HG02884 (cell line): Measurements from ENCODE around the gene GALNT11.
"Not testable (repeated sequence)": the region's sequence is repeated elsewhere in the genome, so short reads cannot be mapped to it uniquely, and the experiment has no call there.

Experiments
- ATAC-seq: cut with Tn5 transposase; IDR thresholded peaks from one replicate; pipeline ENCODE4 v1.9.1; 2021; ENCODE audit warnings: mild to moderate bottlenecking, moderate library complexity; ENCODE audit not compliant: unreplicated experiment

Gene GALNT11

GRCh38 chr7:152074673-152075072 is 49.2 kb downstream of the GALNT11 start:
- ATAC-seq: no peak

GRCh38 chr7:152075379-152075778 is 49.9 kb downstream of the GALNT11 start:
- not testable (repeated sequence) for ATAC-seq

GRCh38 chr7:152076324-152076821 is 50.9 kb downstream of the GALNT11 start:
- ATAC-seq: no peak

GRCh38 chr7:152076940-152077933 is 51.8 kb downstream of the GALNT11 start:
- ATAC-seq: no peak

GRCh38 chr7:152078025-152078424 is 52.6 kb downstream of the GALNT11 start:
- no peak for ATAC-seq

GRCh38 chr7:152078786-152079185 is 53.3 kb downstream of the GALNT11 start:
- no peak for ATAC-seq

- ATAC-seq: no peak
Measured at GRCh38 chr7:152081088-152081487, 55.6 kb downstream of the GALNT11 start.

GRCh38 chr7:152082073-152082721 is 56.7 kb downstream of the GALNT11 start:
- not testable (repeated sequence) for ATAC-seq

- ATAC-seq: no peak
Measured at GRCh38 chr7:152085131-152085530, 59.7 kb downstream of the GALNT11 start.

- no peak for ATAC-seq
Measured at GRCh38 chr7:152086513-152086912, 61.0 kb downstream of the GALNT11 start.

- no peak for ATAC-seq
Measured at GRCh38 chr7:152089183-152089582, 63.7 kb downstream of the GALNT11 start.

- ATAC-seq: no peak
Measured at GRCh38 chr7:152090747-152091146, 65.3 kb downstream of the GALNT11 start.

GRCh38 chr7:152093717-152094116 is 68.2 kb downstream of the GALNT11 start:
- no peak for ATAC-seq

GRCh38 chr7:152095771-152096170 is 70.3 kb downstream of the GALNT11 start:
- ATAC-seq: no peak

- no peak for ATAC-seq
Measured at GRCh38 chr7:152097330-152097729, 71.9 kb downstream of the GALNT11 start.

- no peak for ATAC-seq
Measured at GRCh38 chr7:152103066-152103465, 77.6 kb downstream of the GALNT11 start.

GRCh38 chr7:152103691-152104090 is 78.2 kb downstream of the GALNT11 start:
- no peak for ATAC-seq

- ATAC-seq: no peak
Measured at GRCh38 chr7:152105205-152105604, 79.7 kb downstream of the GALNT11 start.

- no peak for ATAC-seq
Measured at GRCh38 chr7:152106990-152107389, 81.5 kb downstream of the GALNT11 start.

GRCh38 chr7:152107945-152108344 is 82.5 kb downstream of the GALNT11 start:
- ATAC-seq: no peak

GRCh38 chr7:152108359-152108758 is 82.9 kb downstream of the GALNT11 start:
- ATAC-seq: no peak

- ATAC-seq: no peak
Measured at GRCh38 chr7:152112829-152113228, 87.4 kb downstream of the GALNT11 start.
